HepG2 (cell line): Measurements from ENCODE around the gene CDHR3. TPM values are rescaled to one million over a fixed set of nuclear protein-coding genes. Genes with fewer than 3 reads are reported as not detected.

Source experiments
- ATAD3A ChIP-seq: sonication (generic); formaldehyde crosslinking; IDR thresholded peaks from 2 replicates; pipeline ENCODE4 v1.4.0; 2020; ENCODE audit warnings: missing genetic modification reagents
- BORCS8-MEF2B ChIP-seq: sonication (generic); formaldehyde crosslinking; IDR thresholded peaks from 2 replicates; pipeline ENCODE4 v1.8.0; 2022; ENCODE audit warnings: mild to moderate bottlenecking, missing genetic modification reagents
- FLYWCH1 ChIP-seq: sonication (generic); formaldehyde crosslinking; IDR thresholded peaks from 2 replicates; pipeline ENCODE4 v1.8.1; 2023; ENCODE audit warnings: mild to moderate bottlenecking, missing genetic modification reagents
- FOSL1 ChIP-seq: sonication (generic); formaldehyde crosslinking; IDR thresholded peaks from 2 replicates; pipeline ENCODE4 v1.9.0; 2021; ENCODE audit warnings: missing genetic modification reagents, borderline replicate concordance
- FOXC1 ChIP-seq: sonication (generic); formaldehyde crosslinking; IDR thresholded peaks from 2 replicates; pipeline ENCODE4 v1.8.0; 2022; ENCODE audit warnings: mild to moderate bottlenecking, missing genetic modification reagents, borderline replicate concordance
- GMEB2 ChIP-seq: IDR thresholded peaks from 2 replicates; pipeline ENCODE4 v1.6.1; 2016; ENCODE audit warnings: missing biosample characterization, missing genetic modification reagents, low read depth
- GTF2F1 ChIP-seq: fragments of 150-350 bp; IDR thresholded peaks from 2 replicates; pipeline ENCODE4 v1.6.1; 2014; ENCODE audit warnings: low read length
- KMT2A ChIP-seq: sonication (generic); formaldehyde crosslinking; IDR thresholded peaks from 2 replicates; pipeline ENCODE4 v1.4.0; 2020; ENCODE audit warnings: missing genetic modification reagents
- PHB2 ChIP-seq: fragments of 450-650 bp; IDR thresholded peaks from 2 replicates; pipeline ENCODE4 v1.6.1; 2018; ENCODE audit not compliant: partially characterized antibody
- SOX5 ChIP-seq: IDR thresholded peaks from 2 replicates; pipeline ENCODE4 v1.6.1; 2016; ENCODE audit warnings: borderline replicate concordance
- SRY ChIP-seq: sonication (generic); formaldehyde crosslinking; IDR thresholded peaks from 2 replicates; pipeline ENCODE4 v1.8.0; 2022; ENCODE audit warnings: mild to moderate bottlenecking, missing genetic modification reagents
- TOE1 ChIP-seq: sonication (generic); formaldehyde crosslinking; IDR thresholded peaks from 2 replicates; pipeline ENCODE4 v1.4.0; 2020; ENCODE audit warnings: mild to moderate bottlenecking, missing genetic modification reagents
- TRAFD1 ChIP-seq: sonication (generic); formaldehyde crosslinking; IDR thresholded peaks from 2 replicates; pipeline ENCODE4 v1.5.1; 2020; ENCODE audit warnings: missing genetic modification reagents, mild to moderate bottlenecking, borderline replicate concordance
- ZBTB1 ChIP-seq: sonication (generic); formaldehyde crosslinking; IDR thresholded peaks from 2 replicates; pipeline ENCODE4 v1.4.0; 2020; ENCODE audit warnings: missing genetic modification reagents, borderline replicate concordance
- ZBTB21 ChIP-seq: sonication (generic); formaldehyde crosslinking; IDR thresholded peaks from 2 replicates; pipeline ENCODE4 v1.4.0; 2020; ENCODE audit warnings: missing genetic modification reagents
- ZFP41 ChIP-seq: sonication (generic); formaldehyde crosslinking; IDR thresholded peaks from 2 replicates; pipeline ENCODE4 v1.4.0; 2020; ENCODE audit warnings: mild to moderate bottlenecking, missing genetic modification reagents, borderline replicate concordance
- ZFP82 ChIP-seq: sonication (generic); formaldehyde crosslinking; IDR thresholded peaks from 2 replicates; pipeline ENCODE4 v1.5.1; 2020; ENCODE audit warnings: mild to moderate bottlenecking, missing genetic modification reagents, borderline replicate concordance
- ZNF160 ChIP-seq: sonication (generic); formaldehyde crosslinking; IDR thresholded peaks from 2 replicates; pipeline ENCODE4 v1.8.0; 2022; ENCODE audit warnings: mild to moderate bottlenecking, inconsistent platforms, missing genetic modification reagents
- ZNF275 ChIP-seq: sonication (generic); formaldehyde crosslinking; IDR thresholded peaks from 2 replicates; pipeline ENCODE4 v1.8.0; 2022; ENCODE audit warnings: missing genetic modification reagents, mild to moderate bottlenecking, inconsistent platforms, borderline replicate concordance
- ZNF343 ChIP-seq: sonication (generic); formaldehyde crosslinking; IDR thresholded peaks from 2 replicates; pipeline ENCODE4 v1.4.0; 2020; ENCODE audit warnings: mild to moderate bottlenecking, missing genetic modification reagents
- ZNF570 ChIP-seq: sonication (generic); formaldehyde crosslinking; IDR thresholded peaks from 2 replicates; pipeline ENCODE4 v1.4.0; 2020; ENCODE audit warnings: mild to moderate bottlenecking, missing genetic modification reagents, borderline replicate concordance
- ZNF589 ChIP-seq: sonication (generic); formaldehyde crosslinking; conservative IDR thresholded peaks from 2 replicates; pipeline ENCODE4 v1.8.0; 2022; ENCODE audit warnings: mild to moderate bottlenecking, moderate library complexity, missing genetic modification reagents
- ZNF619 ChIP-seq: sonication (generic); formaldehyde crosslinking; IDR thresholded peaks from 2 replicates; pipeline ENCODE4 v1.4.0; 2020; ENCODE audit warnings: mild to moderate bottlenecking, missing genetic modification reagents
- ZNF879 ChIP-seq: sonication (generic); formaldehyde crosslinking; IDR thresholded peaks from 2 replicates; pipeline ENCODE4 v1.8.1; 2023; ENCODE audit warnings: missing genetic modification reagents
- ZSCAN31 ChIP-seq: sonication (generic); formaldehyde crosslinking; IDR thresholded peaks from 2 replicates; pipeline ENCODE4 v1.5.0; 2020; ENCODE audit warnings: low read depth, mild to moderate bottlenecking, missing genetic modification reagents
- polyA plus RNA-seq, 8 experiments: library from polyadenylated mRNA; depleted of rRNA in 3 of 8; stranded (reverse) in 7 of 8; unstranded in 1 of 8; fragments of >200 nt; fragmentation: Illumina TruSeq in 4 of 8; extraction: Trizol in 4 of 8; gene quantifications; 2 replicates each; pipeline versions ENCODE4 v1.2.1 to v1.2.3, GENCODE V29; 2011 to 2016; ENCODE audit warnings: low read depth in 4 of 8, missing spikeins in 1 of 8, mixed read lengths in 1 of 8; ENCODE audit not compliant: insufficient read depth in 1 of 8
- total RNA-seq, 5 experiments: library from RNA; depleted of rRNA; stranded (reverse); fragments of >200 nt; fragmentation: Illumina TruSeq; extraction: Trizol; gene quantifications; 2 replicates each; pipeline ENCODE4 v1.2.3, GENCODE V29; 2016; ENCODE audit warnings: low read depth in 1 of 5
- TF ChIP-seq, protein P1 (sequence below): sonication (generic); formaldehyde crosslinking; IDR thresholded peaks from 2 replicates; pipeline ENCODE4 v1.4.0; 2020; ENCODE audit warnings: mild to moderate bottlenecking, missing genetic modification reagents

CDHR3 gene
- total and polyA plus RNA-seq, 2 of the 13 experiments (the other 11 are each of a cell fraction or from before 2014, with no cell fraction given) = 6.5 to 11.8 TPM

- TF ChIP-seq KMT2A (peak; percentile 73; the same call in 1 of the 2 replicates), FOXC1 (CRISPR knock-in tag) (no peak), GTF2F1 (no peak), ATAD3A (CRISPR knock-in tag) (no peak), TRAFD1 (CRISPR knock-in tag) (no peak), BORCS8-MEF2B (CRISPR knock-in tag) (no peak), TOE1 (no peak), ZSCAN31 (CRISPR knock-in tag) (no peak), ZNF160 (CRISPR knock-in tag) (no peak), ZNF275 (no peak), ZNF343 (CRISPR knock-in tag) (no peak), ZNF589 (CRISPR knock-in tag) (no peak), ZNF619 (no peak), ZFP41 (no peak), PHB2 (no peak), ZNF570 (CRISPR knock-in tag) (0 out of 2 replicates have a peak, but pooled peaks have one; percentile 52), FLYWCH1 (CRISPR knock-in tag) (no peak), FOSL1 (CRISPR knock-in tag) (no peak), SOX5 (CRISPR knock-in tag) (peak; percentile 55), ZNF879 (no peak), ZBTB21 (CRISPR knock-in tag) (no peak), ZBTB1 (CRISPR knock-in tag) (no peak), ZFP82 (no peak), SRY (no peak), GMEB2 (no peak)
- TF ChIP-seq, protein P1, sequence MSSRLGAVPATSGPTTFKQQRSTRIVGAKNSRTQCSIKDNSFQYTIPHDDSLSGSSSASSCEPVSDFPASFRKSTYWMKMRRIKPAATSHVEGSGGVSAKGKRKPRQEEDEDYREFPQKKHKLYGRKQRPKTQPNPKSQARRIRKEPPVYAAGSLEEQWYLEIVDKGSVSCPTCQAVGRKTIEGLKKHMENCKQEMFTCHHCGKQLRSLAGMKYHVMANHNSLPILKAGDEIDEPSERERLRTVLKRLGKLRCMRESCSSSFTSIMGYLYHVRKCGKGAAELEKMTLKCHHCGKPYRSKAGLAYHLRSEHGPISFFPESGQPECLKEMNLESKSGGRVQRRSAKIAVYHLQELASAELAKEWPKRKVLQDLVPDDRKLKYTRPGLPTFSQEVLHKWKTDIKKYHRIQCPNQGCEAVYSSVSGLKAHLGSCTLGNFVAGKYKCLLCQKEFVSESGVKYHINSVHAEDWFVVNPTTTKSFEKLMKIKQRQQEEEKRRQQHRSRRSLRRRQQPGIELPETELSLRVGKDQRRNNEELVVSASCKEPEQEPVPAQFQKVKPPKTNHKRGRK = no peak
Measured at GRCh38 chr7:106071999-106072714, 109.1 kb downstream of the CDHR3 start (continued).
